Fibroblast of mammary gland (primary cell): Measurements from ENCODE around the gene ABCC4.

ENCODE experiments used
- DNase-seq: peaks from one replicate; pipeline ENCODE4 v3.0.0-alpha.2; 2010; ENCODE audit warnings: low read depth
- H3K4me3 ChIP-seq: 2 replicates; pipeline ENCODE4 v1.5.1; 2011; ENCODE audit warnings: low read depth, mild to moderate bottlenecking, low read length, moderate library complexity; ENCODE audit not compliant: control insufficient read depth
- CTCF ChIP-seq: conservative IDR thresholded peaks from 2 replicates; pipeline ENCODE4 v1.5.1; 2011; ENCODE audit warnings: low read depth, low read length, inconsistent platforms; ENCODE audit not compliant: control insufficient read depth, insufficient read depth

ABCC4 gene

GRCh38 chr13:95301183-95301967 is at the start of gene ABCC4:
Gene ABCC4 (minus strand): TSS chr13:95301451. CDS start chr13:95301314, 137 bp downstream.
- H3K4me3 ChIP-seq, result peak within 1 kb of the TSS; percentile 61
- no peak for TF ChIP-seq CTCF
- peak; percentile 62 for DNase-seq

GRCh38 chr13:95349267-95349666 is 48.0 kb upstream of the ABCC4 start:
- DNase-seq, result peak; percentile 30
- no peak for TF ChIP-seq CTCF
- no peak overlapping the region for H3K4me3 ChIP-seq

- H3K4me3 ChIP-seq, result no peak overlapping the region
- DNase-seq, result no peak
- TF ChIP-seq CTCF, result no peak
Measured at GRCh38 chr13:95343944-95344343, 42.7 kb upstream of the ABCC4 start.

GRCh38 chr13:95341441-95341840 is 40.2 kb upstream of the ABCC4 start:
- no peak for TF ChIP-seq CTCF
- DNase-seq, result no peak
- H3K4me3 ChIP-seq, result no peak overlapping the region

- no peak for TF ChIP-seq CTCF
- no peak for DNase-seq
- H3K4me3 ChIP-seq, result no peak overlapping the region
Measured at GRCh38 chr13:95338905-95339304, 37.7 kb upstream of the ABCC4 start.

GRCh38 chr13:95337597-95337996 is 36.3 kb upstream of the ABCC4 start:
- no peak for TF ChIP-seq CTCF
- H3K4me3 ChIP-seq, result no peak overlapping the region
- DNase-seq, result no peak
